Endodermal cell (in vitro differentiated cells): ENCODE results near the gene CASP2. TPM values are rescaled to one million over a fixed set of nuclear protein-coding genes. Genes with fewer than 3 reads are reported as not detected.

Source experiments
- DNase-seq: peaks from one replicate; pipeline ENCODE4 v3.0.0-alpha.2; 2017
- H3K27ac ChIP-seq: 2 replicates; pipeline ENCODE4 v1.5.1; 2013; ENCODE audit warnings: mild to moderate bottlenecking, low read depth, low read length, moderate library complexity
- H3K27me3 ChIP-seq: 2 replicates; pipeline ENCODE4 v1.6.1; 2013; ENCODE audit warnings: mild to moderate bottlenecking, low read length, moderate library complexity; ENCODE audit not compliant: insufficient read depth, control insufficient read depth, poor library complexity, severe bottlenecking
- H3K36me3 ChIP-seq: 2 replicates; pipeline ENCODE4 v1.7.0; 2013; ENCODE audit warnings: mild to moderate bottlenecking, low read length, moderate library complexity; ENCODE audit not compliant: control insufficient read depth, insufficient read depth
- H3K4me1 ChIP-seq: one replicate; pipeline ENCODE4 v1.7.0; 2013; ENCODE audit warnings: low read length; ENCODE audit not compliant: control insufficient read depth, insufficient read depth
- H3K4me3 ChIP-seq: 2 replicates; pipeline ENCODE4 v1.5.1; 2013; ENCODE audit warnings: mild to moderate bottlenecking, low read length, moderate library complexity
- H3K9ac ChIP-seq: 2 replicates; pipeline ENCODE4 v1.6.1; 2013; ENCODE audit warnings: mild to moderate bottlenecking, low read length, moderate library complexity; ENCODE audit not compliant: poor library complexity, severe bottlenecking; ENCODE audit errors: extremely low read depth
- H3K9me3 ChIP-seq: 2 replicates; pipeline ENCODE4 v1.6.1; 2013; ENCODE audit warnings: mild to moderate bottlenecking, low read length, moderate library complexity; ENCODE audit not compliant: control insufficient read depth
- H3K27ac Mint-ChIP-seq: 2 replicates; pipeline ENCODE4 v1.8.0; 2020; ENCODE audit warnings: mixed read lengths
- H3K27me3 Mint-ChIP-seq: 2 replicates; pipeline ENCODE4 v1.8.0; 2021; ENCODE audit warnings: mild to moderate bottlenecking, mixed read lengths; ENCODE audit not compliant: insufficient read depth
- H3K36me3 Mint-ChIP-seq: 2 replicates; pipeline ENCODE4 v1.8.0; 2020; ENCODE audit warnings: low read depth, mixed read lengths
- H3K4me1 Mint-ChIP-seq: 2 replicates; pipeline ENCODE4 v1.8.0; 2020; ENCODE audit warnings: mixed read lengths
- H3K4me3 Mint-ChIP-seq: 2 replicates; pipeline ENCODE4 v1.8.0; 2020; ENCODE audit warnings: mild to moderate bottlenecking, moderate library complexity, mixed read lengths
- H3K9me3 Mint-ChIP-seq: 2 replicates; pipeline ENCODE4 v1.8.0; 2020; ENCODE audit warnings: mild to moderate bottlenecking, mixed read lengths
- WGBS, 2 experiments: methylation state at CpG; one replicate each; pipeline versions ENCODE4 v1.1.5 to v1.1.7; 2013; ENCODE audit warnings: missing lambda C conversion rate in 2 of 2, mixed read lengths in 1 of 2; ENCODE audit not compliant: insufficient coverage in 1 of 2, insufficient read length in 1 of 2; 5-methylcytosine and 5-hydroxymethylcytosine counted together
- total RNA-seq, 2 donors: library from RNA; stranded (reverse); fragmentation: NEBNext Ultra II Directional in 1 of 2; extraction: Animal tissue kit (Norgen Biotek cat#: 25700) in 1 of 2; gene quantifications; 2 replicates in 1 of 2; 3 replicates in 1 of 2; pipeline ENCODE4 v1.2.1, GENCODE V29; 2021
- TF ChIP-seq, protein P1 (sequence below): fragments of 200-600 bp; sonication (generic); conservative IDR thresholded peaks from 2 replicates; pipeline ENCODE4 v1.5.0; 2021; ENCODE audit warnings: antibody characterized with exemption, mild to moderate bottlenecking

CASP2 gene
- total RNA-seq, 2 donors from 2014 or later, result 47.9 to 48.3 TPM

DNA sequence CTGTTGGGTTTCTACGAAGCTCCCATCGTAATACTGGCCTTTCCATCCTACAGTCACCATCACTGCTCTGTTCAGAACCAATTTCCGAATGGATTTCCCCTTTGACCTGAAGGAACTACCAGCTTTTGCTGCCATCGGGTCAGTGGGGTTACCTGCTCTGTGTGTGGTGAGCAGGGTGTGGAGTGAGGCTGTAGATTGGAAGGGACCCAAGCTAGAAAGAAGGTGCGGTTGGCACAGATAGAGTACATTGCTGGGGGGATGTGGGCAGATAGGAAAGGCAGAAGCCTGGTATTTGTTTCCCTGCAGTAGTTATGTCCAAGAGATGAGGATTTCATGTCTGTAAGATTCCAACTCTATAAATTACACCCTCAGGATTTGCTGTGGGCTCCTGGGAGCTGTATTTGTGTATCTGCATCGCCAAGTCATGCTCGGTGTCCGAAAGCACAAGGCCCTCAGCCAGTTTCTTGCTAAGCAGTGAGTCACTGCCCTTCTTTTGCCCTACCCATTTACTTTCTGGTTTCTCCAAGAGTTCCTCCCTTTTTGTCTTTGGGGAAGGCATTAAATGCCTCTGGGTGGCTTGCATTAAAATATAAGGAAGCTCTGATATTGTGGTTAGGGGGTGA, 43.1 kb downstream of the CASP2 start:
- no peak overlapping the region for H3K4me3 Mint-ChIP-seq
- no peaks in the 10 kb centered on the region for H3K36me3 ChIP-seq
- no peak for DNase-seq
- H3K36me3 Mint-ChIP-seq, result no peaks in the 10 kb centered on the region
- 92 to 96% methylated on average over 4 to 8 of the region's 8 CpGs for WGBS, 2 experiments
- no peak overlapping the region for H3K4me3 ChIP-seq
- H3K9me3 Mint-ChIP-seq, result no peaks in the 10 kb centered on the region
- no peaks in the 10 kb centered on the region for H3K27me3 ChIP-seq
- no peak overlapping the region for H3K27ac ChIP-seq
- H3K4me1 Mint-ChIP-seq, result no peaks in the 10 kb centered on the region
- H3K4me1 ChIP-seq, result no peaks in the 10 kb centered on the region
- H3K9me3 ChIP-seq, result no peaks in the 10 kb centered on the region
- TF ChIP-seq, protein P1, sequence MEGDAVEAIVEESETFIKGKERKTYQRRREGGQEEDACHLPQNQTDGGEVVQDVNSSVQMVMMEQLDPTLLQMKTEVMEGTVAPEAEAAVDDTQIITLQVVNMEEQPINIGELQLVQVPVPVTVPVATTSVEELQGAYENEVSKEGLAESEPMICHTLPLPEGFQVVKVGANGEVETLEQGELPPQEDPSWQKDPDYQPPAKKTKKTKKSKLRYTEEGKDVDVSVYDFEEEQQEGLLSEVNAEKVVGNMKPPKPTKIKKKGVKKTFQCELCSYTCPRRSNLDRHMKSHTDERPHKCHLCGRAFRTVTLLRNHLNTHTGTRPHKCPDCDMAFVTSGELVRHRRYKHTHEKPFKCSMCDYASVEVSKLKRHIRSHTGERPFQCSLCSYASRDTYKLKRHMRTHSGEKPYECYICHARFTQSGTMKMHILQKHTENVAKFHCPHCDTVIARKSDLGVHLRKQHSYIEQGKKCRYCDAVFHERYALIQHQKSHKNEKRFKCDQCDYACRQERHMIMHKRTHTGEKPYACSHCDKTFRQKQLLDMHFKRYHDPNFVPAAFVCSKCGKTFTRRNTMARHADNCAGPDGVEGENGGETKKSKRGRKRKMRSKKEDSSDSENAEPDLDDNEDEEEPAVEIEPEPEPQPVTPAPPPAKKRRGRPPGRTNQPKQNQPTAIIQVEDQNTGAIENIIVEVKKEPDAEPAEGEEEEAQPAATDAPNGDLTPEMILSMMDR, result no peak
- no peak overlapping the region for H3K9ac ChIP-seq
- H3K27me3 Mint-ChIP-seq, result peaks cover 14% of the 10 kb centered on the region
- no peak overlapping the region for H3K27ac Mint-ChIP-seq

DNA sequence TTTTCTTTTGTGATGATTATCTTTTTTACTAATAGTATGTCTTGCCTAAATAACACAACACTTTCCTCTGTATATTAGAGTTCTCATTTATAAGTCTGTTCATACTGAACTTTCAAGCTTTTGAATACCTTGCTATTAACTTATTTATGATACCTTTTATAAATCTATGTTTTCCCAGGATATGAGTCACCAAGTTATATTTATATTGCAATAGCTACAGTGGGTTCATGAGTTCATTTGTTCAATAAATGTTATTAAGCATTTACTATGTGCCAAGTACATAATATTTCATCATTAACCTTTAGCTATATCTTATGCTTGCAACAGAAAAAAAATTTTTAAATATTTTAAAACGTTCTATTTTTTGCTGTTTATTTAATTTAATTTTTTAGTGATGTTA, 46.1 kb downstream of the CASP2 start:
- Mint-ChIP-seq H3K9me3 (no peaks in the 10 kb centered on the region), H3K27ac (no peak overlapping the region), H3K4me3 (no peak overlapping the region), H3K36me3 (no peaks in the 10 kb centered on the region), H3K27me3 (peaks cover 11% of the 10 kb centered on the region), H3K4me1 (no peaks in the 10 kb centered on the region)
- no peak for DNase-seq
- no CpG with 5 or more reads among the region's 1 CpG for WGBS, 2 experiments
- peaks cover 6% of the 10 kb centered on the region for H3K9me3 ChIP-seq
- H3K27ac ChIP-seq, result no peak overlapping the region
- H3K27me3 ChIP-seq, result no peaks in the 10 kb centered on the region
- no peaks in the 10 kb centered on the region for H3K36me3 ChIP-seq
- TF ChIP-seq, protein P1, result no peak
- no peak overlapping the region for H3K4me3 ChIP-seq
- H3K4me1 ChIP-seq, result no peaks in the 10 kb centered on the region
- no peak overlapping the region for H3K9ac ChIP-seq

DNA sequence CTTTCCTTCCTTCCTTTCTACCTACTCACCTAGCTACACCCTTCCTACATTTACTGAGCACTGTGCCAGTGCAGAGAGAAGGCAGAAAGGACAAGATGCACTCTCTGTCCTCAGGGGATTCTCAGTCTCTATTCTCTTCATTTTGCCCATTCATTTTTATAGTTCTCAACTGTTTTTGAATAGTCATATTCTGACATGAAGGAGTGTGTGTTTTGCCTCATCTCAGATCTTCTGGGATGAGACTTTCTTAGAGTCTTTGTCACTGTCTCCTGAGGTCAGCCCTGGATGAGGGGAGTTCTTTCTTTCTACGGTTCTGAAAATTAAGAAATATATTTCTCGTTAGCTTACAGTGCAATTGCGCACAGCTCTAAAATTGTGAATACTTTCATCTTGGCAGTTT, 49.1 kb downstream of the CASP2 start:
- no peak overlapping the region for H3K9ac ChIP-seq
- H3K4me3 Mint-ChIP-seq, result no peak overlapping the region
- no peaks in the 10 kb centered on the region for H3K36me3 ChIP-seq
- no peaks in the 10 kb centered on the region for H3K9me3 Mint-ChIP-seq
- no peaks in the 10 kb centered on the region for H3K27me3 ChIP-seq
- H3K27me3 Mint-ChIP-seq, result peaks cover 13% of the 10 kb centered on the region
- H3K4me1 ChIP-seq, result no peaks in the 10 kb centered on the region
- H3K4me3 ChIP-seq, result no peak overlapping the region
- H3K9me3 ChIP-seq, result peaks cover 6% of the 10 kb centered on the region
- H3K36me3 Mint-ChIP-seq, result no peaks in the 10 kb centered on the region
- WGBS, 2 experiments, result 86 to 96% methylated on average over 3 of the region's 3 CpGs
- H3K27ac Mint-ChIP-seq, result no peak overlapping the region
- DNase-seq, result no peak
- TF ChIP-seq, protein P1, result no peak
- no peaks in the 10 kb centered on the region for H3K4me1 Mint-ChIP-seq
- H3K27ac ChIP-seq, result no peak overlapping the region
